ENCODE data around the gene RAB33A.

RAB33A gene

GRCh38 chrX:130176942-130177341 is 5.2 kb downstream of the RAB33A start:
- ATAC-seq (replicated peaks) (no peak), DNase-seq (no peak)
- Mint-ChIP-seq H3K27me3 (no peaks in the 10 kb centered on the region), H3K27ac (peak overlapping the region in 1 of 2 donors; percentile 30), H3K4me3 (peak overlapping the region in 1 of 2 donors; percentile 10), H3K9me3 (no peaks in the 10 kb centered on the region), H3K4me1 (ENCODE audit: low read depth in 2 of 2) (peaks cover 29 to 43% of the 10 kb centered on the region in 2 donors), H3K36me3 (ENCODE audit: insufficient read depth) (peaks cover 13% of the 10 kb centered on the region)

- H3K27ac Mint-ChIP-seq: peak overlapping the region in 1 of 2 donors; percentile 88
- H3K27me3 Mint-ChIP-seq: no peaks in the 10 kb centered on the region
- ATAC-seq (replicated peaks) (no peak), DNase-seq (no peak)
- H3K4me1 Mint-ChIP-seq (ENCODE audit: low read depth in 2 of 2): peaks cover 21 to 35% of the 10 kb centered on the region in 2 donors
- peaks cover 7% of the 10 kb centered on the region for H3K36me3 Mint-ChIP-seq (ENCODE audit: insufficient read depth)
- H3K9me3 Mint-ChIP-seq: no peaks in the 10 kb centered on the region
- no peak overlapping the region for H3K4me3 Mint-ChIP-seq
Measured at GRCh38 chrX:130179170-130179569, 7.4 kb downstream of the RAB33A start.

GRCh38 chrX:130179579-130180215 is 7.9 kb downstream of the RAB33A start:
- Mint-ChIP-seq H3K27ac (peak overlapping the region in 1 of 2 donors; percentile 88), H3K4me1 (ENCODE audit: low read depth in 2 of 2) (peaks cover 18 to 32% of the 10 kb centered on the region in 2 donors), H3K9me3 (no peaks in the 10 kb centered on the region), H3K36me3 (ENCODE audit: insufficient read depth) (peaks cover 7% of the 10 kb centered on the region), H3K27me3 (no peaks in the 10 kb centered on the region), H3K4me3 (no peak overlapping the region)
- ATAC-seq (replicated peaks) (no peak), DNase-seq (no peak)

- Mint-ChIP-seq H3K9me3 (no peaks in the 10 kb centered on the region), H3K36me3 (ENCODE audit: insufficient read depth) (peaks cover 4% of the 10 kb centered on the region), H3K27ac (peak overlapping the region in 1 of 2 donors; percentile 49), H3K4me1 (ENCODE audit: low read depth in 2 of 2) (peaks cover 7 to 10% of the 10 kb centered on the region in 2 donors), H3K4me3 (peak overlapping the region in 1 of 2 donors; percentile 15), H3K27me3 (no peaks in the 10 kb centered on the region)
- no peak for DNase-seq
- no peak for ATAC-seq (replicated peaks)
Measured at GRCh38 chrX:130184168-130184567, 12.4 kb downstream of the RAB33A start.

- DNase-seq (no peak), ATAC-seq (replicated peaks) (no peak)
- Mint-ChIP-seq H3K36me3 (ENCODE audit: insufficient read depth) (peaks cover 4% of the 10 kb centered on the region), H3K4me1 (ENCODE audit: low read depth in 2 of 2) (peaks cover 5 to 7% of the 10 kb centered on the region in 2 donors), H3K9me3 (no peaks in the 10 kb centered on the region), H3K4me3 (no peak overlapping the region), H3K27me3 (no peaks in the 10 kb centered on the region), H3K27ac (no peak overlapping the region)
Measured at GRCh38 chrX:130184857-130185256, 13.1 kb downstream of the RAB33A start.

- no peak overlapping the region for H3K4me3 Mint-ChIP-seq
- H3K27me3 Mint-ChIP-seq: no peaks in the 10 kb centered on the region
- peak overlapping the region in 1 of 2 donors; percentile 55 for H3K27ac Mint-ChIP-seq
- ATAC-seq (replicated peaks) (no peak), DNase-seq (no peak)
- peaks cover 4% of the 10 kb centered on the region for H3K36me3 Mint-ChIP-seq (ENCODE audit: insufficient read depth)
- peaks cover 2 to 4% of the 10 kb centered on the region in 2 donors for H3K4me1 Mint-ChIP-seq (ENCODE audit: low read depth in 2 of 2)
- no peaks in the 10 kb centered on the region for H3K9me3 Mint-ChIP-seq
Measured at GRCh38 chrX:130186651-130187050, 14.9 kb downstream of the RAB33A start.

GRCh38 chrX:130190801-130191200 is 19.0 kb downstream of the RAB33A start:
- no peak overlapping the region for H3K27ac Mint-ChIP-seq
- ATAC-seq (replicated peaks) (no peak), DNase-seq (no peak)
- no peaks in the 10 kb centered on the region for H3K36me3 Mint-ChIP-seq (ENCODE audit: insufficient read depth)
- H3K4me1 Mint-ChIP-seq (ENCODE audit: low read depth in 2 of 2): peaks cover 2 to 4% of the 10 kb centered on the region in 2 donors
- no peak overlapping the region for H3K4me3 Mint-ChIP-seq
- H3K27me3 Mint-ChIP-seq: no peaks in the 10 kb centered on the region
- H3K9me3 Mint-ChIP-seq: no peaks in the 10 kb centered on the region

GRCh38 chrX:130196466-130196865 is 24.7 kb downstream of the RAB33A start:
- no peaks in the 10 kb centered on the region for H3K36me3 Mint-ChIP-seq (ENCODE audit: insufficient read depth)
- H3K4me3 Mint-ChIP-seq: no peak overlapping the region
- no peaks in the 10 kb centered on the region for H3K9me3 Mint-ChIP-seq
- no peaks in the 10 kb centered on the region for H3K4me1 Mint-ChIP-seq (ENCODE audit: low read depth in 2 of 2)
- DNase-seq: no peak
- no peak for ATAC-seq (replicated peaks)
- no peak overlapping the region for H3K27ac Mint-ChIP-seq
- H3K27me3 Mint-ChIP-seq: no peaks in the 10 kb centered on the region

GRCh38 chrX:130197464-130197863 is 25.7 kb downstream of the RAB33A start:
- no peak for DNase-seq
- no peaks in the 10 kb centered on the region for H3K9me3 Mint-ChIP-seq
- H3K36me3 Mint-ChIP-seq (ENCODE audit: insufficient read depth): no peaks in the 10 kb centered on the region
- no peaks in the 10 kb centered on the region for H3K27me3 Mint-ChIP-seq
- H3K27ac Mint-ChIP-seq: no peak overlapping the region
- no peak for ATAC-seq (replicated peaks)
- H3K4me3 Mint-ChIP-seq: no peak overlapping the region
- H3K4me1 Mint-ChIP-seq (ENCODE audit: low read depth in 2 of 2): no peaks in the 10 kb centered on the region

- H3K9me3 Mint-ChIP-seq: no peaks in the 10 kb centered on the region
- ATAC-seq (replicated peaks): no peak
- H3K36me3 Mint-ChIP-seq (ENCODE audit: insufficient read depth): peaks cover 23% of the 10 kb centered on the region
- no peak overlapping the region for H3K4me3 Mint-ChIP-seq
- no peak overlapping the region for H3K27ac Mint-ChIP-seq
- DNase-seq: no peak
- no peaks in the 10 kb centered on the region for H3K27me3 Mint-ChIP-seq
- H3K4me1 Mint-ChIP-seq (ENCODE audit: low read depth in 2 of 2): no peaks in the 10 kb centered on the region
Measured at GRCh38 chrX:130204647-130205046, 32.9 kb downstream of the RAB33A start.

- Mint-ChIP-seq H3K4me1 (ENCODE audit: low read depth in 2 of 2) (peaks cover 5 to 9% of the 10 kb centered on the region in 2 donors), H3K4me3 (no peak overlapping the region), H3K27ac (peak overlapping the region; percentile 39 to 67), H3K36me3 (ENCODE audit: insufficient read depth) (peaks cover 18% of the 10 kb centered on the region), H3K27me3 (no peaks in the 10 kb centered on the region), H3K9me3 (no peaks in the 10 kb centered on the region)
- ATAC-seq (replicated peaks): no peak
- no peak for DNase-seq
Measured at GRCh38 chrX:130211415-130212186, 39.8 kb downstream of the RAB33A start.

- Mint-ChIP-seq H3K4me3 (peak overlapping the region; percentile 17 to 49), H3K36me3 (ENCODE audit: insufficient read depth) (peaks cover 18% of the 10 kb centered on the region), H3K27ac (peak overlapping the region in 1 of 2 donors; percentile 67), H3K9me3 (no peaks in the 10 kb centered on the region), H3K27me3 (no peaks in the 10 kb centered on the region), H3K4me1 (ENCODE audit: low read depth in 2 of 2) (peaks cover 5 to 9% of the 10 kb centered on the region in 2 donors)
- DNase-seq (no peak), ATAC-seq (replicated peaks) (no peak)
Measured at GRCh38 chrX:130212371-130212770, 40.6 kb downstream of the RAB33A start.

- Mint-ChIP-seq H3K4me1 (ENCODE audit: low read depth in 2 of 2) (peaks cover 5 to 9% of the 10 kb centered on the region in 2 donors), H3K36me3 (ENCODE audit: insufficient read depth) (peaks cover 18% of the 10 kb centered on the region), H3K9me3 (no peaks in the 10 kb centered on the region), H3K27ac (peak overlapping the region in 1 of 2 donors; percentile 67), H3K27me3 (no peaks in the 10 kb centered on the region), H3K4me3 (peak overlapping the region in 1 of 2 donors; percentile 29)
- DNase-seq: no peak
- ATAC-seq (replicated peaks): no peak
Measured at GRCh38 chrX:130213376-130213775, 41.6 kb downstream of the RAB33A start.

- Mint-ChIP-seq H3K36me3 (ENCODE audit: insufficient read depth) (peaks cover 11% of the 10 kb centered on the region), H3K27me3 (no peaks in the 10 kb centered on the region), H3K4me1 (ENCODE audit: low read depth in 2 of 2) (peaks cover 5 to 9% of the 10 kb centered on the region in 2 donors), H3K27ac (no peak overlapping the region), H3K4me3 (no peak overlapping the region), H3K9me3 (no peaks in the 10 kb centered on the region)
- no peak for DNase-seq
- ATAC-seq (replicated peaks): no peak
Measured at GRCh38 chrX:130216320-130216719, 44.6 kb downstream of the RAB33A start.

Measured in effector memory CD8-positive, alpha-beta T cell (primary cell).